22Rv1 (cell line): ENCODE results near the gene UBASH3A.

ENCODE experiments used
- ZFX ChIP-seq: fragments of 450-650 bp; IDR thresholded peaks from 2 replicates; pipeline ENCODE4 v1.6.1; 2017; ENCODE audit warnings: antibody characterized with exemption, borderline replicate concordance
- TF ChIP-seq, protein P1 (sequence below): fragments of 450-650 bp; IDR thresholded peaks from 2 replicates; pipeline ENCODE4 v1.5.1; 2017; ENCODE audit warnings: mild to moderate bottlenecking

DNA sequence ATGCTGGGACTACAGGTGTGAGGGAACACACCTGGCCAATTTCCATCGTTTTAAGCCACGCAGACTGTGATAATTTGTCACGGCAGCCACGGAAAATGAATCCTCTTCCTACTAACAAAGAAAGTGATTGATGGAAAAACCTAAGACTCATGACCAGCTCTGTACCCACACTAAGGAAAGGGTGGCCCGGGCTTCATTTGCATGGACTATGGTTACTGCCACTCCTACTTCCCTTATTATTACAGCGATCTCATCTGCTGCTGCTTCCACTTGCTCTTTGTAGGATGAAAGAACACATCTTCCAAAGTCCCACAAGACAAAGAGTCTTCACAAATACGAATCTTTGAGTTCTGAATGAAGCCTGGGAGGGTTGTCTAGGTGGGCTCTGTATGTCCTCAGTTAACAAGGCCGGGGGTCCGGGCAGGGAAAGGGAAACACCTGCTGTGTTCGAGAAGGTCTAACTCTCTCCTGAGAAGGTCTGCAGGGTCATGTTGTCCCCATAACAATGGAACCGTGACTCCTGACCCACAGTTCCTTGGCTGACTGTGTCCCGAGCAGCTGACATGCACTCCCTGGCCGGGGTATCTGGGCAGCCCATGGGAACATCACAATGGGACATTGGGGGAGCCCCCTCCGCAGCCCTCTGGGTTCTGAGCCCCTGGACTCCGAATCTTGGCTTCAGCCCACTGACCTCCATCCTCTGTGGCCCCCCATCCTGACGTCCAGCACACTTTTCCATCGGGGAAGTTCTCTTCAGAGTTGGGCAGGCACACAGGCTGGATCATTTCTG is 24.1 kb upstream of the UBASH3A start:
- TF ChIP-seq, protein P1, sequence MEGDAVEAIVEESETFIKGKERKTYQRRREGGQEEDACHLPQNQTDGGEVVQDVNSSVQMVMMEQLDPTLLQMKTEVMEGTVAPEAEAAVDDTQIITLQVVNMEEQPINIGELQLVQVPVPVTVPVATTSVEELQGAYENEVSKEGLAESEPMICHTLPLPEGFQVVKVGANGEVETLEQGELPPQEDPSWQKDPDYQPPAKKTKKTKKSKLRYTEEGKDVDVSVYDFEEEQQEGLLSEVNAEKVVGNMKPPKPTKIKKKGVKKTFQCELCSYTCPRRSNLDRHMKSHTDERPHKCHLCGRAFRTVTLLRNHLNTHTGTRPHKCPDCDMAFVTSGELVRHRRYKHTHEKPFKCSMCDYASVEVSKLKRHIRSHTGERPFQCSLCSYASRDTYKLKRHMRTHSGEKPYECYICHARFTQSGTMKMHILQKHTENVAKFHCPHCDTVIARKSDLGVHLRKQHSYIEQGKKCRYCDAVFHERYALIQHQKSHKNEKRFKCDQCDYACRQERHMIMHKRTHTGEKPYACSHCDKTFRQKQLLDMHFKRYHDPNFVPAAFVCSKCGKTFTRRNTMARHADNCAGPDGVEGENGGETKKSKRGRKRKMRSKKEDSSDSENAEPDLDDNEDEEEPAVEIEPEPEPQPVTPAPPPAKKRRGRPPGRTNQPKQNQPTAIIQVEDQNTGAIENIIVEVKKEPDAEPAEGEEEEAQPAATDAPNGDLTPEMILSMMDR: no peak
- no peak for TF ChIP-seq ZFX
